GM12891 (cell line): ENCODE data around the gene SBF1.

Experiments
- PAX5 ChIP-seq: IDR thresholded peaks from 2 replicates; pipeline ENCODE4 v1.6.1; 2011; ENCODE audit warnings: low read length, moderate library complexity, mild to moderate bottlenecking; ENCODE audit not compliant: insufficient read depth, severe bottlenecking
- POLR2A ChIP-seq: IDR thresholded peaks from 2 replicates; pipeline ENCODE4 v1.6.1; 2011; ENCODE audit warnings: low read depth, low read length, control low read depth
- SPI1 ChIP-seq: IDR thresholded peaks from 2 replicates; pipeline ENCODE4 v1.6.1; 2011; ENCODE audit warnings: low read depth, low read length, control low read depth
- TAF1 ChIP-seq: IDR thresholded peaks from 2 replicates; pipeline ENCODE4 v1.6.1; 2011; ENCODE audit warnings: low read depth, low read length, control low read depth

GRCh38 chr22:50463188-50463900 lies 11.5 kb downstream of the SBF1 start:
- TF ChIP-seq SPI1 (no peak), TAF1 (no peak), POLR2A (no peak), PAX5 (no peak)
